ENCODE results near the gene MOK.

MOK gene

DNA sequence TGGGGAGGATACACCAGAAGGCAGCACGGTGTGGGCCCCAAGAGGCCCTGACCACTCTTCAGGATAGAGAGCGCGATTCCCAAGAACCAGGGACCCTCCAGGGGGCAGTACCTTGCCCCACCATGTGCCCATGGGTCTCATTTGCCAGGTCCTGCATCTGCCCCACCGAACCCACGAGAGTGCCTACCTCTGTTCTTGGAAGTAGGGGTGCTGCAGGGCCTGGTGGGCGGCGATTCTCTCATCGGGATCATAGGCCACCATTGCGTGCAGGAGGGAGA lies 72.7 kb downstream of the MOK start:
- H4K20me1 ChIP-seq (ENCODE audit: insufficient read depth): no peaks in the 10 kb centered on the region
- no peaks in the 10 kb centered on the region for H3K27me3 ChIP-seq (ENCODE audit: insufficient read depth, low read depth)
- no peak overlapping the region for H3K9ac ChIP-seq
- H3K4me2 ChIP-seq: no peak overlapping the region
- H3K4me3 ChIP-seq (IDR thresholded peaks at IDR 0.05; ENCODE audit: insufficient read depth, low read depth, low read length): no peak overlapping the region
- no peaks in the 10 kb centered on the region for H3K4me1 ChIP-seq (ENCODE audit: low read depth, poor library complexity, severe bottlenecking)
- TF ChIP-seq CTCF (conservative IDR thresholded peaks at IDR 0.05; ENCODE audit: low read depth, low read length): no peak
- H3K27ac ChIP-seq: no peak overlapping the region
- no peaks in the 10 kb centered on the region for H3K79me2 ChIP-seq (ENCODE audit: insufficient read depth, low read depth)
- H3K36me3 ChIP-seq (ENCODE audit: insufficient read depth): no peaks in the 10 kb centered on the region
- H2AFZ ChIP-seq (ENCODE audit: low read depth): no peak overlapping the region

DNA sequence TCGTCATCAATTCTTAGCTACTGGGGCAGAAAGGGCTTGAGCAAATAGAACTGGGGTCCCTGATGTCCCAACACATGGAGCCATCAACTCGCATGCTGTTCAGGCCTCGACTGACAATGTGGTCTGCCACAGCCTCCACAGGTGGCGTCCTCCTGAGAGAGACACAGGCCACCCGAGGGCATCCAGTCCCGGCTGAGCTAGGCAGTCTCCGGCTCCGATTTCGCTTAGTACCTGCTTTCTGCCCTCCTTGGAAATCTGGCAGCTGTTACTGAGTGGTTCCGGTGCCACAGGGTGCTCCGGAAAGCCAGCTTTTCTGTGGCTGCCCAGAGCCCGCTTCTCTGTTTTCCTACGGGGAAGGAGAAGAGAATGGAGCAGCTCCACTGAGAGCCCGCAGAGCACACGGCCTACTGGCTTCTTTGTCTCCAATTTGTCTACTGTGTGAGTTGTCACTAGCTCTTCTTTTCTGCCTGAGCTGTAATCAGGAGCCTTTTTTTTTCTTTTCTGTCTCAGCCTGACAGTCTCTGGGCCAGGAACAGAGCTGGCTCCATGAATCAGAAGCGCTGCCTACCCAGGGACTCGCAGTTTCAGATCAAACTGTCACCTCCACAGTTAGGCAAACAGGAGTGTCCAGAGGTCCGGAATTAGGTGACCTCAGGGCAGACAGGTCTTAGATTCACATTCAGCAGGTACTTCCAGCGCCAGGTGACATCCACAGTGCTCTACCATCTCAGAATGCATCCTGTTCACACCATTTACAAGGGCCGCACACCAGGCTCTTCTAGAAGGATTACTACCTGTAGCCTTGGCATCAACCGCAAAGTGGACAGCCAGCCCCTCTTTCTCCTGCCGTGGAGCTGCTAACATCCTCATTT lies 73.3 kb downstream of the MOK start:
- Histone ChIP-seq H3K79me2 (ENCODE audit: insufficient read depth, low read depth) (no peaks in the 10 kb centered on the region), H3K27me3 (ENCODE audit: insufficient read depth, low read depth) (no peaks in the 10 kb centered on the region), H3K4me3 (IDR thresholded peaks at IDR 0.05; ENCODE audit: insufficient read depth, low read depth, low read length) (no peak overlapping the region), H3K9ac (no peak overlapping the region), H3K36me3 (ENCODE audit: insufficient read depth) (no peaks in the 10 kb centered on the region), H3K4me1 (ENCODE audit: low read depth, poor library complexity, severe bottlenecking) (no peaks in the 10 kb centered on the region), H3K4me2 (no peak overlapping the region), H2AFZ (ENCODE audit: low read depth) (no peak overlapping the region), H3K27ac (no peak overlapping the region), H4K20me1 (ENCODE audit: insufficient read depth) (no peaks in the 10 kb centered on the region)
- TF ChIP-seq CTCF (conservative IDR thresholded peaks at IDR 0.05; ENCODE audit: low read depth, low read length): no peak

DNA sequence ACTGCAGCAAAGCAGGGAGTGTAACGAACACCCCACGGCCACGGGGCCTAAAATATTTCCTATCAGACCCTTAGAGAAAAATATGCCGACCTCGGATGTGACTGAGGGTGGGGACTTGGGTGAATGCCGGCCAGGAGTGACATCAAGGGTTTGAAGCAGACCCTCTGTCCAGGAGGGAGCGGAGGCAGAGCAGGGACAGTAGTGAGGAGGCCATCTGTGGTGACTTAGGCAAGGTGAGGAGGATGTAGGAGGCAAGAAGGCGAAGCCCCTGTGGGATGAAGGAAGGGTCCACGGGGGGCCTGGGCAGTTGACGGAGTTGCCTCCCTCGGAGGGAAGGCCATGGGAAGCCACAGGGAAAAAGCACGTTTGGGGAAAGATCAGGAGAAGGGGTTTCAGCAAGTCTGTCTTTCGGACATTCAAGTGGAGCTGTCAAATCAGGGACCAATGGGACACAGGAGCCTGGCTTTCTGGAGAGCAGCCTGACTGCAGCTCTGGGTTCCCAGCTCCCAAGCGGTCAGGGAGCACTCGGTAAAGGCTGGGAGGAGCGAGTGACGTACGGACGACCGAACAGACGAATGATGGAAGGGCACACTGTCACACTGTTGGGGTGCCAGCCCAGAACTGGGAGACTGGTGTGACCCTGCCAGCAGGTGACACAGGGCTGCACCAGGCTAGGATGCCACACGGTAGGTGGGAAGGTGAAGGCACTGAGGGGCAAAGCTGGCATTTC lies 74.3 kb downstream of the MOK start:
- Histone ChIP-seq H3K27ac (no peak overlapping the region), H4K20me1 (ENCODE audit: insufficient read depth) (no peaks in the 10 kb centered on the region), H3K4me2 (no peak overlapping the region), H2AFZ (ENCODE audit: low read depth) (no peak overlapping the region), H3K79me2 (ENCODE audit: insufficient read depth, low read depth) (no peaks in the 10 kb centered on the region), H3K9ac (no peak overlapping the region), H3K4me3 (IDR thresholded peaks at IDR 0.05; ENCODE audit: insufficient read depth, low read depth, low read length) (no peak overlapping the region), H3K36me3 (ENCODE audit: insufficient read depth) (no peaks in the 10 kb centered on the region), H3K4me1 (ENCODE audit: low read depth, poor library complexity, severe bottlenecking) (no peaks in the 10 kb centered on the region), H3K27me3 (ENCODE audit: insufficient read depth, low read depth) (no peaks in the 10 kb centered on the region)
- TF ChIP-seq CTCF (conservative IDR thresholded peaks at IDR 0.05; ENCODE audit: low read depth, low read length): no peak

DNA sequence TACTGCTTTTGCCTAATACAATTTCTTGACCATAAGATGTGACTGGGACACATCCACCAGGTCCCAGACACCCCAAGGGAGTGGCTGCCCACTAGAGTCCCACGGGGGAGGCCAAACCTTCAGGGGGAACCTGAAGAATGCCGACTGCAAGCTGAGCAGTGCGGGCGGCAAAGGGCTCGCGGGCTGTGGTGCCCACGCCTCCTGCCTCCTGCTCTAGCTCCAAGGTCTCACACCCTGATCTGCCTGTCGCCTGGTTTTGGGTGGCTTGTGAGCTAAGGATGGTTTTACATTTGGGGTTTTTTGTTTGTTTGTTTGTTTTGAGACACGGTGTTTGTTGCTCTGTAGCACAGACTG lies 75.2 kb downstream of the MOK start:
- Histone ChIP-seq H3K9ac (no peak overlapping the region), H3K36me3 (ENCODE audit: insufficient read depth) (no peaks in the 10 kb centered on the region), H3K79me2 (ENCODE audit: insufficient read depth, low read depth) (no peaks in the 10 kb centered on the region)

More for the DNA sequence above, 75.2 kb downstream of the MOK start:
- Histone ChIP-seq H3K4me1 (ENCODE audit: low read depth, poor library complexity, severe bottlenecking) (no peaks in the 10 kb centered on the region), H3K4me2 (no peak overlapping the region), H3K4me3 (IDR thresholded peaks at IDR 0.05; ENCODE audit: insufficient read depth, low read depth, low read length) (no peak overlapping the region), H4K20me1 (ENCODE audit: insufficient read depth) (no peaks in the 10 kb centered on the region), H2AFZ (ENCODE audit: low read depth) (no peak overlapping the region), H3K27me3 (ENCODE audit: insufficient read depth, low read depth) (no peaks in the 10 kb centered on the region), H3K27ac (no peak overlapping the region)
- TF ChIP-seq CTCF (conservative IDR thresholded peaks at IDR 0.05; ENCODE audit: low read depth, low read length): no peak

All from KMS-11 (cell line).